Skeletal muscle tissue (tissue), 4 donors: Measurements from ENCODE around the gene ITGAV. TPM values are rescaled to one million over a fixed set of nuclear protein-coding genes. Genes with fewer than 3 reads are reported as not detected.

ENCODE experiments used
- H3K27ac ChIP-seq: one replicate; pipeline ENCODE4 v1.7.0; 2013; ENCODE audit warnings: mild to moderate bottlenecking, low read depth, low read length, inconsistent platforms
- H3K27me3 ChIP-seq, 3 donors: one replicate each; pipeline ENCODE4 v1.7.0; 2013; ENCODE audit warnings: low read length in 3 of 3; ENCODE audit not compliant: control insufficient read depth in 3 of 3, insufficient read depth in 3 of 3
- H3K36me3 ChIP-seq, 3 donors: one replicate each; pipeline ENCODE4 v1.7.0; 2013; ENCODE audit warnings: low read length in 3 of 3; ENCODE audit not compliant: control insufficient read depth in 3 of 3, insufficient read depth in 3 of 3
- H3K4me1 ChIP-seq, 3 donors: one replicate each; pipeline ENCODE4 v1.7.0; 2013; ENCODE audit warnings: low read length in 3 of 3, mild to moderate bottlenecking in 3 of 3; ENCODE audit not compliant: control insufficient read depth in 3 of 3, insufficient read depth in 3 of 3
- H3K4me3 ChIP-seq, 3 donors: one replicate each; pipeline ENCODE4 v1.7.0; 2013; ENCODE audit warnings: low read length in 3 of 3
- H3K9ac ChIP-seq, 3 donors: one replicate each; pipeline ENCODE4 v1.7.0; 2013; ENCODE audit warnings: low read length in 3 of 3, mild to moderate bottlenecking in 3 of 3, moderate library complexity in 2 of 3, low read depth in 1 of 3
- H3K9me3 ChIP-seq, 3 donors: one replicate each; pipeline ENCODE4 v1.7.0; 2013; ENCODE audit warnings: low read length in 3 of 3; ENCODE audit not compliant: control insufficient read depth in 3 of 3
- total RNA-seq: library from RNA; depleted of rRNA; stranded (reverse); fragments of >200 nt; gene quantifications from one replicate; pipeline ENCODE4 v1.2.3, GENCODE V29; 2014
- donor health status: Osteomylitis.

The ITGAV gene
- 62.1 TPM for total RNA-seq

DNA sequence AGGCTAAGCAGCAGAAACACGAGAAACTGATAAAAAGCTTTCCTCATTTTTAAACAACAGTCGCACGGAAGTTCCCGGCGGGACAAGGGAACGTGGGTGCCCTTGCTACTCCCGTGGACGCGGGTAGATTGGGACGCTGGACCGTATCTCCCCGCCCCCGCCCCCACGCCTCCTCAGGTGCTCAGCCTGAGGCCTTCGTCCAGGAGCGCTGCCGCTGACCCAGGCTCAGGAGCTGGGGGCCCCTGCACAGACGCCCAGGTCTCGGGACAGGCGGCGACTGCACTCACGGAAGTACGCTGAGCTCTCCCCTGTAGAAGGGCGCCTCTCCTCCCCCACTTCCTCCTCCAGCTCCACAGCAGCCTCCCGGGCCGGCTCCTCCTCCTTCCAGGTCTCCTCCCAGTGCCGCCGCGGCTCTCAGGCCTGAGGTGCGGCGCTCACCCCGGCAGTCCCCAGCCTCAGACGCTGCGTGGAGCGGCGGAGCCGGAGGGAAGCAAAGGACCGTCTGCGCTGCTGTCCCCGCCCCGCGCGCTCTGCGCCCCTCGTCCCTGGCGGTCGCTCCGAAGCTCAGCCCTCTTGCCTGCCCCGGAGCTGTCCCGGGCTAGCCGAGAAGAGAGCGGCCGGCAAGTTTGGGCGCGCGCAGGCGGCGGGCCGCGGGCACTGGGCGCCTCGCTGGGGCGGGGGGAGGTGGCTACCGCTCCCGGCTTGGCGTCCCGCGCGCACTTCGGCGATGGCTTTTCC is at the start of gene ITGAV:
TSS of gene ITGAV (plus strand) at position 445 of the 738 bp plus-strand sequence. CDS start at position 728, 283 bp downstream.
- no peaks in the 10 kb centered on the region for H3K9me3 ChIP-seq
- H3K36me3 ChIP-seq, result no peaks in the 10 kb centered on the region
- peak within 1 kb of the TSS; percentile 91 for H3K27ac ChIP-seq
- peak within 1 kb of the TSS; percentile 87 to 97 (median 90) for H3K4me3 ChIP-seq
- peak within 1 kb of the TSS; percentile 92 to 93 (median 92) for H3K9ac ChIP-seq
- no peaks in the 10 kb centered on the region for H3K27me3 ChIP-seq
- H3K4me1 ChIP-seq, result peaks cover 4 to 18% (median 8%) of the 10 kb centered on the region in 3 donors

- H3K4me1 ChIP-seq, result peaks cover 0 to 2% (median 0%) of the 10 kb centered on the region in 3 donors
- H3K9me3 ChIP-seq, result no peaks in the 10 kb centered on the region
- no peak overlapping the region for H3K4me3 ChIP-seq
- H3K27me3 ChIP-seq, result no peaks in the 10 kb centered on the region
- no peaks in the 10 kb centered on the region for H3K36me3 ChIP-seq
- no peak overlapping the region for H3K9ac ChIP-seq
- H3K27ac ChIP-seq, result no peak overlapping the region
Measured at GRCh38 chr2:186540941-186541340, 48.9 kb upstream of the ITGAV start.

- Histone ChIP-seq H3K36me3 (no peaks in the 10 kb centered on the region), H3K9ac (no peak overlapping the region), H3K4me3 (no peak overlapping the region), H3K9me3 (no peaks in the 10 kb centered on the region), H3K4me1 (peaks cover 2 to 7% (median 5%) of the 10 kb centered on the region in 3 donors), H3K27ac (no peak overlapping the region), H3K27me3 (no peaks in the 10 kb centered on the region)
Measured at GRCh38 chr2:186542002-186542401, 47.9 kb upstream of the ITGAV start.

- H3K9ac ChIP-seq, result no peak overlapping the region
- H3K27ac ChIP-seq, result peak overlapping the region; percentile 50
- H3K9me3 ChIP-seq, result no peaks in the 10 kb centered on the region
Measured at GRCh38 chr2:186543561-186544131, 46.2 kb upstream of the ITGAV start.

GRCh38 chr2:186544255-186544675 is 45.6 kb upstream of the ITGAV start:
- peak overlapping the region; percentile 50 for H3K27ac ChIP-seq
- H3K4me1 ChIP-seq, result peaks cover 2 to 9% (median 5%) of the 10 kb centered on the region in 3 donors
- H3K4me3 ChIP-seq, result no peak overlapping the region

More at GRCh38 chr2:186543561-186544131, 46.2 kb upstream of the ITGAV start:
- Histone ChIP-seq H3K4me1 (peaks cover 2 to 9% (median 5%) of the 10 kb centered on the region in 3 donors), H3K4me3 (no peak overlapping the region), H3K27me3 (no peaks in the 10 kb centered on the region), H3K36me3 (no peaks in the 10 kb centered on the region)

GRCh38 chr2:186546846-186547245 is 43.0 kb upstream of the ITGAV start:
- Histone ChIP-seq H3K36me3 (no peaks in the 10 kb centered on the region), H3K9me3 (no peaks in the 10 kb centered on the region), H3K4me3 (no peak overlapping the region), H3K4me1 (peaks cover 2 to 9% (median 5%) of the 10 kb centered on the region in 3 donors), H3K27ac (no peak overlapping the region), H3K27me3 (no peaks in the 10 kb centered on the region), H3K9ac (no peak overlapping the region)

More at GRCh38 chr2:186544255-186544675, 45.6 kb upstream of the ITGAV start:
- no peaks in the 10 kb centered on the region for H3K36me3 ChIP-seq
- H3K9ac ChIP-seq, result no peak overlapping the region
- no peaks in the 10 kb centered on the region for H3K9me3 ChIP-seq
- no peaks in the 10 kb centered on the region for H3K27me3 ChIP-seq

DNA sequence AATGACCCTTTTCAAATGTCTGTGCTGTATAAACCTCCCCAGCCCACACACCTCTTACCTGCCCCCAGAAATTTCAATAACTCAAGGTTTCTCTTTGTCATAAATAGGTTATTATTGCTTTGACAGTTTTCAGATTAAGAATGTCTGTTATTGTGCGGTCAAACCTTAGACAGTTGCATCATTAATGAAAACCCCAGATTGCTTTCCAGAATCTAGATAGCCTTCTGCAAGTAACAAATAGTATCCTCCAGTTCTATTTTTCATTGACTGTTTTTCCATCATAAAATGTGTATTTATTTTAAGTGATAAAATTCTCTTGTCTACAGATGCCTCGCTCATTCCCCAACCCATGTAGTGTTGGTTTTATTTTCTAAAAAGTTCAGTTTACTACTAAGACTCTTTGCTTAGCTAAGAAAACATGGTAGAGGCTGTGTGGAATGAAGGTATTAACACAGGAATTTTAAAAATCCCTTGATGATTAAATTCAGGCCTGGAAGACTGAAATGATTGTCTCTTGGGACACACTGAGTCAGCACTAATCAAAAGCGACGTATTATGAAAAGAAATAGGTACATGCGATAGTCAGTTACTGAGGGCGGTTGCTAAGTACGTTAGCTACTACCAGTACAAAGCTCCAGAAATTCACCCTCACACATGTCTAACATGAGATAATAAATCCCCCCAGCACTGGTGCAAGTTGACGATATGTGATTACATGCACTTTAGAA is 38.4 kb upstream of the ITGAV start:
- H3K9me3 ChIP-seq, result no peaks in the 10 kb centered on the region
- no peak overlapping the region for H3K9ac ChIP-seq
- H3K27ac ChIP-seq, result no peak overlapping the region
- H3K4me1 ChIP-seq, result peaks cover 2 to 12% (median 2%) of the 10 kb centered on the region in 3 donors
- no peaks in the 10 kb centered on the region for H3K27me3 ChIP-seq
- H3K4me3 ChIP-seq, result no peak overlapping the region
- H3K36me3 ChIP-seq, result no peaks in the 10 kb centered on the region

DNA sequence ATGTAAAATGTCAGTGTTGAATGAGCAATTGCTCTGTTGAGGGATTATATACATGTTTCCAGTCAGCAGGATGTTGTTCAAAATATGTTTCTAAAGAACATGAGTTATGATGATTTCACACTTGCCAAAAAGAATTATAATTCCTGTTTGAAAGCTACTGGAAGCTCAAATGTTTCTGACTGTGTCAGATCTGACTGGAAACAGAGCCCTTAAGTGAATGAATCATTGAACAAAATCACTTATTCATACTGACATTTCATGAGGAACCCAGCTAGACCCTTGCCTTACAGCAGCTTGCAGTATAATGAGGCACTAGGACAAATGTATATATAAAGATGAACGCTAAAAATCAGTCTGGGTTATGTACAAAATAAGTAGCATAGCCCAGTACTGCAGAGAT is 35.4 kb upstream of the ITGAV start:
- H3K27ac ChIP-seq, result no peak overlapping the region
- H3K4me3 ChIP-seq, result no peak overlapping the region
- no peaks in the 10 kb centered on the region for H3K9me3 ChIP-seq
- no peaks in the 10 kb centered on the region for H3K27me3 ChIP-seq
- H3K4me1 ChIP-seq, result peaks cover 0 to 6% (median 0%) of the 10 kb centered on the region in 3 donors
- no peaks in the 10 kb centered on the region for H3K36me3 ChIP-seq
- no peak overlapping the region for H3K9ac ChIP-seq

GRCh38 chr2:186554850-186555671 is 34.8 kb upstream of the ITGAV start:
- no peak overlapping the region for H3K4me3 ChIP-seq
- H3K4me1 ChIP-seq, result peaks cover 0 to 6% (median 0%) of the 10 kb centered on the region in 3 donors
- H3K9ac ChIP-seq, result no peak overlapping the region
- no peaks in the 10 kb centered on the region for H3K36me3 ChIP-seq
- H3K27ac ChIP-seq, result no peak overlapping the region
- H3K9me3 ChIP-seq, result no peaks in the 10 kb centered on the region
- H3K27me3 ChIP-seq, result no peaks in the 10 kb centered on the region
